Fibroblast of lung (primary cell): Measurements from ENCODE around the gene ZNF516. TPM values are rescaled to one million over a fixed set of nuclear protein-coding genes. Genes with fewer than 3 reads are reported as not detected.

Experiments
- DNase-seq, 2 donors: peaks; one replicate each; pipeline versions ENCODE4 v3.0.0 to v3.0.0-alpha.2; 2010; ENCODE audit warnings: low read depth in 2 of 2
- H2AFZ ChIP-seq: 2 replicates; pipeline ENCODE4 v1.5.1; 2012; ENCODE audit warnings: low read length, control low read depth, inconsistent platforms
- H3K27ac ChIP-seq: 2 replicates; pipeline ENCODE4 v1.5.1; 2011; ENCODE audit warnings: low read length, control low read depth; ENCODE audit not compliant: insufficient read depth
- H3K27me3 ChIP-seq: 2 replicates; pipeline ENCODE4 v1.5.1; 2011; ENCODE audit warnings: mild to moderate bottlenecking, low read length; ENCODE audit not compliant: control insufficient read depth, insufficient read depth
- H3K36me3 ChIP-seq: 2 replicates; pipeline ENCODE4 v1.5.1; 2011; ENCODE audit warnings: low read length; ENCODE audit not compliant: control insufficient read depth, insufficient read depth
- H3K4me1 ChIP-seq: 2 replicates; pipeline ENCODE4 v1.5.1; 2011; ENCODE audit warnings: low read length; ENCODE audit not compliant: control insufficient read depth, insufficient read depth; ENCODE audit errors: extremely low read depth
- H3K4me2 ChIP-seq: 2 replicates; pipeline ENCODE4 v1.5.1; 2011; ENCODE audit warnings: low read length, control low read depth; ENCODE audit not compliant: insufficient read depth; ENCODE audit errors: extremely low read depth
- H3K4me3 ChIP-seq, 4 experiments: fragments of 200-600 bp in 1 of 4; sonication (generic) in 1 of 4; replicated peaks in 1 of 4; 2 replicates each; pipeline ENCODE4 v1.5.1; 2011 to 2016; ENCODE audit warnings: low read length in 4 of 4, low read depth in 3 of 4, mild to moderate bottlenecking in 3 of 4, control low read depth in 2 of 4, inconsistent platforms in 1 of 4, mixed read lengths in 1 of 4; ENCODE audit not compliant: insufficient read depth in 1 of 4; ENCODE audit errors: control extremely low read depth in 1 of 4
- H3K79me2 ChIP-seq: 2 replicates; pipeline ENCODE4 v1.5.1; 2012; ENCODE audit warnings: mild to moderate bottlenecking, low read length, inconsistent platforms; ENCODE audit not compliant: control insufficient read depth, insufficient read depth
- H3K9ac ChIP-seq: 2 replicates; pipeline ENCODE4 v1.5.1; 2011; ENCODE audit warnings: mild to moderate bottlenecking, low read length, control low read depth; ENCODE audit not compliant: insufficient read depth
- H3K9me3 ChIP-seq: 2 replicates; pipeline ENCODE4 v1.5.1; 2012; ENCODE audit warnings: low read depth, low read length; ENCODE audit not compliant: control insufficient read depth, insufficient read depth
- H4K20me1 ChIP-seq: 2 replicates; pipeline ENCODE4 v1.5.1; 2011; ENCODE audit warnings: low read length; ENCODE audit not compliant: control insufficient read depth, insufficient read depth; ENCODE audit errors: extremely low read depth
- CTCF ChIP-seq, 2 donors: IDR thresholded peaks in 1 of 2; conservative IDR thresholded peaks in 1 of 2; 1 replicate in 1 of 2; 2 replicates in 1 of 2; pipeline ENCODE4 v1.5.1; 2011 to 2012; ENCODE audit warnings: low read length in 2 of 2, control low read depth in 1 of 2, inconsistent platforms in 1 of 2, low read depth in 1 of 2, mild to moderate bottlenecking in 1 of 2
- EZH2 ChIP-seq: IDR thresholded peaks from 2 replicates; pipeline ENCODE4 v1.5.1; 2012; ENCODE audit warnings: low read length, control low read depth, mild to moderate bottlenecking; ENCODE audit errors: missing control alignments
- polyA plus RNA-seq, 2 donors: library from polyadenylated mRNA; depleted of rRNA in 1 of 2; stranded (reverse) in 1 of 2; unstranded in 1 of 2; fragments of >200 nt; gene quantifications; 2 replicates each; pipeline ENCODE4 v1.2.1, GENCODE V29; 2011 to 2012; ENCODE audit warnings: missing spikeins in 1 of 2
- total RNA-seq: library from RNA; depleted of rRNA; stranded (reverse); fragments of >200 nt; gene quantifications from 2 replicates; pipeline ENCODE4 v1.2.1, GENCODE V29; 2014

Gene ZNF516
- total and polyA plus RNA-seq, 2 donors (not counting 1 experiment from before 2014, with no cell fraction given) = 7.9 to 32.7 TPM

- Histone ChIP-seq H3K9ac (no peak overlapping the region), H3K4me1 (no peaks in the 10 kb centered on the region), H3K4me2 (no peak overlapping the region), H3K27me3 (no peaks in the 10 kb centered on the region), H2AFZ (no peak overlapping the region), H3K4me3 (no peak overlapping the region), H3K27ac (no peak overlapping the region), H4K20me1 (no peaks in the 10 kb centered on the region), H3K9me3 (no peaks in the 10 kb centered on the region), H3K79me2 (peaks cover 13% of the 10 kb centered on the region), H3K36me3 (peaks cover 5% of the 10 kb centered on the region)
- DNase-seq = no peak
- TF ChIP-seq EZH2 = no peak
- TF ChIP-seq CTCF (conservative IDR thresholded peaks at IDR 0.05 in 1 of 2, IDR thresholded peaks at IDR 0.05 in 1 of 2; ENCODE audit: low read depth in 1 of 2, low read length in 2 of 2) = no peak
Observed at GRCh38 chr18:76380127-76380729, 114.8 kb downstream of the ZNF516 start.

- Histone ChIP-seq H3K27me3 (no peaks in the 10 kb centered on the region), H3K27ac (no peak overlapping the region), H3K4me3 (no peak overlapping the region), H2AFZ (no peak overlapping the region), H3K79me2 (peaks cover 8% of the 10 kb centered on the region), H3K9ac (no peak overlapping the region), H4K20me1 (no peaks in the 10 kb centered on the region), H3K9me3 (no peaks in the 10 kb centered on the region), H3K4me2 (no peak overlapping the region), H3K4me1 (no peaks in the 10 kb centered on the region), H3K36me3 (peaks cover 5% of the 10 kb centered on the region)
- no peak for DNase-seq
- TF ChIP-seq EZH2 (no peak), CTCF (conservative IDR thresholded peaks at IDR 0.05 in 1 of 2, IDR thresholded peaks at IDR 0.05 in 1 of 2; ENCODE audit: low read depth in 1 of 2, low read length in 2 of 2) (no peak)
Observed at GRCh38 chr18:76379226-76380126, 115.6 kb downstream of the ZNF516 start.

DNA sequence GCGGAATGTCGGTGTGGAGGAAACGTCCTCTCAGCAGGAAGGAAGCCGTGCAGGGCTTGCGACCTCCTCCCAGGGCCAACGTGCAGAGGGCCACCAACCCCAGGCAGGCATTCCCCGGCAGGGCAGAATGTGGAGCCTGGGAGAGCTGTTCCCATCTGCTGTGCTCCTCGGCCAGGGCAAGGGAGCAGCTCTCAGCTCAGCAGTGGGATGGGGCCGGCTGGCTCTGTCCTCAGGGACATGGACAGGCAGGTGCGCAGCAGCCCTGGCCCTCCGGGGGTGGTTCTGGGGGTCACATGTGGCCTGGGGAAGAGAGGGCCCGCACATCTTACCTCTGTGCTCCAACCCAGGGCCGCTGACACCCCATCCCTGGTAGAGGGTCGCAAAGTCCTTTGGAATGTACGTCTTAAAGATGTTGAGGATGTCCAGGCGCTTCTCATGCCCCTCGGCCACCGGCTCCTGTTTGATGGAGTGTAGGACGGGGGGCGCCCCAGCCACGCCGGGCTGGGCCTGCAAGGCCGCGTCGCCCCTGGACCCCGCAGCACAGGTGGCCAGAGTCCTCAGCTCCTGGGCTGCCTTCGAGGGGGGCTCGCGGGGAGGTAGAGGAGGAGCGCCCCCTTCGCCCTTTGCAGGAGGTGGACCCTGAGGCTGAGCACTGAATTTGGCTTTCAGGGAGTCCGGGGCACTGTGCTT, 116.4 kb downstream of the ZNF516 start:
- TF ChIP-seq CTCF (conservative IDR thresholded peaks at IDR 0.05 in 1 of 2, IDR thresholded peaks at IDR 0.05 in 1 of 2; ENCODE audit: low read depth in 1 of 2, low read length in 2 of 2) (no peak), EZH2 (no peak)

More for the DNA sequence above, 116.4 kb downstream of the ZNF516 start:
- no peak overlapping the region for H3K9ac ChIP-seq
- H3K4me2 ChIP-seq = no peak overlapping the region
- no peaks in the 10 kb centered on the region for H3K4me1 ChIP-seq
- H3K27ac ChIP-seq = no peak overlapping the region
- H3K79me2 ChIP-seq = peaks cover 8% of the 10 kb centered on the region
- no peaks in the 10 kb centered on the region for H3K27me3 ChIP-seq
- H2AFZ ChIP-seq = no peak overlapping the region
- H3K4me3 ChIP-seq = no peak overlapping the region
- H3K36me3 ChIP-seq = peaks cover 5% of the 10 kb centered on the region
- no peak for DNase-seq
- no peaks in the 10 kb centered on the region for H3K9me3 ChIP-seq
- no peaks in the 10 kb centered on the region for H4K20me1 ChIP-seq
